ENCODE data around the gene TXNDC11.

Gene TXNDC11

GRCh38 chr16:11650641-11651591 lies 91.7 kb downstream of the TXNDC11 start:
- DNase-seq: no peak

- no peak for DNase-seq
These were observed 93.4 kb downstream of the TXNDC11 start for GRCh38 chr16:11649276-11649675.

GRCh38 chr16:11642765-11643116 lies 99.9 kb downstream of the TXNDC11 start:
- DNase-seq: no peak

GRCh38 chr16:11640987-11641817 lies 101.5 kb downstream of the TXNDC11 start:
- DNase-seq: peak; percentile 41

- peak; percentile 83 for DNase-seq
These were observed 102.4 kb downstream of the TXNDC11 start for GRCh38 chr16:11639925-11640899.

GRCh38 chr16:11639008-11639562 lies 103.6 kb downstream of the TXNDC11 start:
- no peak for DNase-seq

GRCh38 chr16:11638140-11638539 lies 104.5 kb downstream of the TXNDC11 start:
- no peak for DNase-seq

GRCh38 chr16:11637320-11637719 lies 105.3 kb downstream of the TXNDC11 start:
- DNase-seq: no peak

- no peak for DNase-seq
These were observed 106.4 kb downstream of the TXNDC11 start for GRCh38 chr16:11636172-11636721.

GRCh38 chr16:11635679-11636171 lies 106.9 kb downstream of the TXNDC11 start:
- DNase-seq: no peak

GRCh38 chr16:11635113-11635652 lies 107.5 kb downstream of the TXNDC11 start:
- no peak for DNase-seq

- DNase-seq: no peak
These were observed 108.3 kb downstream of the TXNDC11 start for GRCh38 chr16:11634312-11634711.

GRCh38 chr16:11633113-11633512 lies 109.5 kb downstream of the TXNDC11 start:
- no peak for DNase-seq

- peak; percentile 75 for DNase-seq
These were observed 110.2 kb downstream of the TXNDC11 start for GRCh38 chr16:11632455-11632939.

- no peak for DNase-seq
These were observed 111.4 kb downstream of the TXNDC11 start for GRCh38 chr16:11631214-11631613.

GRCh38 chr16:11630768-11631056 lies 111.9 kb downstream of the TXNDC11 start:
- DNase-seq: no peak

GRCh38 chr16:11630046-11630767 lies 112.5 kb downstream of the TXNDC11 start:
- DNase-seq: peak; percentile 46
